ENCODE data around the gene HPGDS. TPM values are rescaled to one million over a fixed set of nuclear protein-coding genes. Genes with fewer than 3 reads are reported as not detected.

Gene HPGDS
- polyA plus RNA-seq, 1 donor (not counting 4 experiments of a cell fraction or from before 2014, with no cell fraction given): not detected

DNA sequence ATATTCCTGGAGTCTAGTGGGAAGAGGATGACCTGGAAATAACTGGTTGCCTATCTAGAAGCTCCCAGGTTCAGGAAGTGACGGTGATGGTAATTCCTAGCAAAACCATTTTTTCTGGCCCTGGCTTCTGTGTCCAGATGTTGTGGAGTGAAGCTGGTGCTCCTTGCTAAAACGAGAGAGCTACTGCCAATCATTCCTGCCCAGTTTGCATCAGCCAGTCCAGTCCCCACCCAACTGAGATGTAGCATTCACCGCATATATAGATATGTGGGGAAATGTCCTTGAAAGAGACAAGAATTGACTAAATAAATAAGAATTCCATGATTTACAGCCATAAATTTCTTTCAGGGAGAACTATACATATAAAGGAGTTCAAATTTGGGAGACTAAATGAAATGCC, 6.3 kb downstream of the HPGDS start:
- no peak for FAIRE-seq
- Histone ChIP-seq H3K4me2 (ENCODE audit: control insufficient read depth, extremely low read depth, insufficient read depth, low read depth, low read length) (no peak overlapping the region), H3K27ac (ENCODE audit: control insufficient read depth, insufficient read depth, low read length) (no peak overlapping the region), H3K27me3 (ENCODE audit: control insufficient read depth, extremely low read depth, insufficient read depth, low read length) (no peaks in the 10 kb centered on the region), H3K9ac (ENCODE audit: control insufficient read depth, extremely low read depth, insufficient read depth, low read length) (no peak overlapping the region), H3K9me3 (ENCODE audit: control insufficient read depth, low read depth, low read length) (no peaks in the 10 kb centered on the region), H3K9me1 (ENCODE audit: control insufficient read depth, extremely low read depth, insufficient read depth, low read length) (no peaks in the 10 kb centered on the region), H4K20me1 (ENCODE audit: control insufficient read depth, extremely low read depth, insufficient read depth, low read length) (no peaks in the 10 kb centered on the region), H3K36me3 (ENCODE audit: control insufficient read depth in 2 of 2, extremely low read depth in 1 of 2, insufficient read depth in 2 of 2, low read length in 2 of 2) (no peaks in the 10 kb centered on the region), H3K79me2 (ENCODE audit: control insufficient read depth, insufficient read depth, low read length) (no peaks in the 10 kb centered on the region), H3K4me1 (ENCODE audit: control insufficient read depth, extremely low read depth, insufficient read depth, low read length) (no peaks in the 10 kb centered on the region), H2AFZ (ENCODE audit: control insufficient read depth, low read length) (no peak overlapping the region), H3K4me3 (ENCODE audit: control insufficient read depth in 2 of 3, extremely low read depth in 1 of 3, insufficient read depth in 2 of 3, low read depth in 1 of 3, low read length in 3 of 3) (no peak overlapping the region)
- dilution Hi-C loops (cut with MboI; ENCODE audit: extremely low pct_ligation_motif_present, low sequenced_read_pairs): no loop called here
- TF ChIP-seq, protein P1, sequence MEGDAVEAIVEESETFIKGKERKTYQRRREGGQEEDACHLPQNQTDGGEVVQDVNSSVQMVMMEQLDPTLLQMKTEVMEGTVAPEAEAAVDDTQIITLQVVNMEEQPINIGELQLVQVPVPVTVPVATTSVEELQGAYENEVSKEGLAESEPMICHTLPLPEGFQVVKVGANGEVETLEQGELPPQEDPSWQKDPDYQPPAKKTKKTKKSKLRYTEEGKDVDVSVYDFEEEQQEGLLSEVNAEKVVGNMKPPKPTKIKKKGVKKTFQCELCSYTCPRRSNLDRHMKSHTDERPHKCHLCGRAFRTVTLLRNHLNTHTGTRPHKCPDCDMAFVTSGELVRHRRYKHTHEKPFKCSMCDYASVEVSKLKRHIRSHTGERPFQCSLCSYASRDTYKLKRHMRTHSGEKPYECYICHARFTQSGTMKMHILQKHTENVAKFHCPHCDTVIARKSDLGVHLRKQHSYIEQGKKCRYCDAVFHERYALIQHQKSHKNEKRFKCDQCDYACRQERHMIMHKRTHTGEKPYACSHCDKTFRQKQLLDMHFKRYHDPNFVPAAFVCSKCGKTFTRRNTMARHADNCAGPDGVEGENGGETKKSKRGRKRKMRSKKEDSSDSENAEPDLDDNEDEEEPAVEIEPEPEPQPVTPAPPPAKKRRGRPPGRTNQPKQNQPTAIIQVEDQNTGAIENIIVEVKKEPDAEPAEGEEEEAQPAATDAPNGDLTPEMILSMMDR (optimal IDR thresholded peaks at IDR 0.05 in 1 of 3, IDR thresholded peaks at IDR 0.05 in 1 of 3, conservative IDR thresholded peaks at IDR 0.05 in 1 of 3; ENCODE audit: extremely low read depth in 1 of 3, insufficient read depth in 2 of 3, low read length in 3 of 3): no peak
- no peak for TF ChIP-seq EZH2 (IDR thresholded peaks at IDR 0.05; ENCODE audit: low read length)
- no peak for DNase-seq (ENCODE audit: low read depth, low spot score)

DNA sequence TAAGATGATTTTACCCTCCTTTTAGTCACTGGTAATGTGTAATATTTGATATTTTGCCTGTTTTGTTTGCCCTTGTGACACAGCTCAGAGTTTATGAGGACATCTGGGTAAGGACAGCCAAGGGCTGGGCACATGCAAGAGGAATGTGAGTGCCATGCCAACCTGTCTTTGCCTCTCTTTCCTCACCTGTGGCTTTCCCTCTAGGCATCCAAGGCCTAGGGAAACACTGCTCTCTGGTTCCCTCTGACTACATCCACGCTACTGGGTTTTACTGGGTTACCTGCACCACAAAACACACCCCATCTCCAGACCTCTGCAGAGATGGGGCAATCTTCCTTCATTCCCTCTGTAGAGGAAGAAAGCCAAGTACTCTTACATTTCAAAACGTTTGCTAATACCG, 7.7 kb downstream of the HPGDS start:
- no peak for DNase-seq (ENCODE audit: low read depth, low spot score)
- TF ChIP-seq, protein P1 (optimal IDR thresholded peaks at IDR 0.05 in 1 of 3, IDR thresholded peaks at IDR 0.05 in 1 of 3, conservative IDR thresholded peaks at IDR 0.05 in 1 of 3; ENCODE audit: extremely low read depth in 1 of 3, insufficient read depth in 2 of 3, low read length in 3 of 3): no peak
- TF ChIP-seq EZH2 (IDR thresholded peaks at IDR 0.05; ENCODE audit: low read length): no peak
- no peak for FAIRE-seq
- Histone ChIP-seq H3K27me3 (ENCODE audit: control insufficient read depth, extremely low read depth, insufficient read depth, low read length) (no peaks in the 10 kb centered on the region), H3K27ac (ENCODE audit: control insufficient read depth, insufficient read depth, low read length) (no peak overlapping the region), H3K4me2 (ENCODE audit: control insufficient read depth, extremely low read depth, insufficient read depth, low read depth, low read length) (no peak overlapping the region), H2AFZ (ENCODE audit: control insufficient read depth, low read length) (no peak overlapping the region), H3K36me3 (ENCODE audit: control insufficient read depth in 2 of 2, extremely low read depth in 1 of 2, insufficient read depth in 2 of 2, low read length in 2 of 2) (no peaks in the 10 kb centered on the region), H4K20me1 (ENCODE audit: control insufficient read depth, extremely low read depth, insufficient read depth, low read length) (no peaks in the 10 kb centered on the region), H3K4me1 (ENCODE audit: control insufficient read depth, extremely low read depth, insufficient read depth, low read length) (no peaks in the 10 kb centered on the region), H3K9me3 (ENCODE audit: control insufficient read depth, low read depth, low read length) (no peaks in the 10 kb centered on the region), H3K79me2 (ENCODE audit: control insufficient read depth, insufficient read depth, low read length) (no peaks in the 10 kb centered on the region), H3K4me3 (ENCODE audit: control insufficient read depth in 2 of 3, extremely low read depth in 1 of 3, insufficient read depth in 2 of 3, low read depth in 1 of 3, low read length in 3 of 3) (no peak overlapping the region), H3K9ac (ENCODE audit: control insufficient read depth, extremely low read depth, insufficient read depth, low read length) (no peak overlapping the region), H3K9me1 (ENCODE audit: control insufficient read depth, extremely low read depth, insufficient read depth, low read length) (no peaks in the 10 kb centered on the region)
- dilution Hi-C loops (cut with MboI; ENCODE audit: extremely low pct_ligation_motif_present, low sequenced_read_pairs): no loop called here

All from keratinocyte (primary cell).